ENCODE data around the gene TYMP. TPM values are rescaled to one million over a fixed set of nuclear protein-coding genes. Genes with fewer than 3 reads are reported as not detected.

Gene TYMP
- total RNA-seq, 1 donor from 2014 or later: 13.1 TPM

DNA sequence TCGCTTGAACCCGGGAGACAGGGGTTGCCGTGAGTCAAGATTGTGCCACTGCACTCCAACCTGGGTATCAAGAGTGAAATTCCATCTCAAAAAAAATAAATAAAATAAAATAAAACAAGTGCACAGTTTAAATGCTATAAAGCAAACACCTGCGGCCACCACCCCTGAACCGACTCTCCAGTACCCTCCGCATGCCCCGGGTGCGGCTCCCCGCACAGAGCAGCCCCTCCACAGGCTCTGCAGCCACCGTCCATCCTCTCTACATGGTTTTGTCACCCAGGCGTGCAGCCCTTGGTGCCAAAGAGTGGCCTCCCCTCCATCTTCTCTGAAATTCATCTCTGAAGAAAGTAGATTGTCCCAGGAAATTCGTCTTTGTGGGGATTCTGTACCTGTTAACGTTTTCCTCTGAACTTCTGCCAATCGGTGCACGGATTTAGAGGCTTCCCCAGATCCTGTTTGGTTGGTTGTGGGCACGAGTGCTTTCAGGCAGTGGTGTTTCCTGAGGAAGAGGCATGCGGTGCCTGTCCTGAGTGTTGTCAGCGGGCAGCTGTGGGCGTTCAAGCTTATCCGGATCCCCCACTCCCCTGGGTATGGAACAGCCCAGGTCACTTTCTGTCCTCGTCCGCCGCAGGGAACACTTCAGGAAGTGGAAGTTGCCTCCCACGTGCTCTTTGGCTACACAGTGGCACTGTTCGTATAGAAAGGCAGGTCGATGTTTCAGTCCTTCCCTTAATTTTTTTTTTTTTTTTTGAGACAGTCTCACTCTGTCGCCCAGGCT, 39.1 kb downstream of the TYMP start:
- TF ChIP-seq, protein P1, sequence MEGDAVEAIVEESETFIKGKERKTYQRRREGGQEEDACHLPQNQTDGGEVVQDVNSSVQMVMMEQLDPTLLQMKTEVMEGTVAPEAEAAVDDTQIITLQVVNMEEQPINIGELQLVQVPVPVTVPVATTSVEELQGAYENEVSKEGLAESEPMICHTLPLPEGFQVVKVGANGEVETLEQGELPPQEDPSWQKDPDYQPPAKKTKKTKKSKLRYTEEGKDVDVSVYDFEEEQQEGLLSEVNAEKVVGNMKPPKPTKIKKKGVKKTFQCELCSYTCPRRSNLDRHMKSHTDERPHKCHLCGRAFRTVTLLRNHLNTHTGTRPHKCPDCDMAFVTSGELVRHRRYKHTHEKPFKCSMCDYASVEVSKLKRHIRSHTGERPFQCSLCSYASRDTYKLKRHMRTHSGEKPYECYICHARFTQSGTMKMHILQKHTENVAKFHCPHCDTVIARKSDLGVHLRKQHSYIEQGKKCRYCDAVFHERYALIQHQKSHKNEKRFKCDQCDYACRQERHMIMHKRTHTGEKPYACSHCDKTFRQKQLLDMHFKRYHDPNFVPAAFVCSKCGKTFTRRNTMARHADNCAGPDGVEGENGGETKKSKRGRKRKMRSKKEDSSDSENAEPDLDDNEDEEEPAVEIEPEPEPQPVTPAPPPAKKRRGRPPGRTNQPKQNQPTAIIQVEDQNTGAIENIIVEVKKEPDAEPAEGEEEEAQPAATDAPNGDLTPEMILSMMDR (conservative IDR thresholded peaks at IDR 0.05; ENCODE audit: low read depth, low read length): no peak
- H3K4me3 ChIP-seq (ENCODE audit: low read depth, low read length): no peak overlapping the region
- DNase-seq (ENCODE audit: low read depth): no peak

DNA sequence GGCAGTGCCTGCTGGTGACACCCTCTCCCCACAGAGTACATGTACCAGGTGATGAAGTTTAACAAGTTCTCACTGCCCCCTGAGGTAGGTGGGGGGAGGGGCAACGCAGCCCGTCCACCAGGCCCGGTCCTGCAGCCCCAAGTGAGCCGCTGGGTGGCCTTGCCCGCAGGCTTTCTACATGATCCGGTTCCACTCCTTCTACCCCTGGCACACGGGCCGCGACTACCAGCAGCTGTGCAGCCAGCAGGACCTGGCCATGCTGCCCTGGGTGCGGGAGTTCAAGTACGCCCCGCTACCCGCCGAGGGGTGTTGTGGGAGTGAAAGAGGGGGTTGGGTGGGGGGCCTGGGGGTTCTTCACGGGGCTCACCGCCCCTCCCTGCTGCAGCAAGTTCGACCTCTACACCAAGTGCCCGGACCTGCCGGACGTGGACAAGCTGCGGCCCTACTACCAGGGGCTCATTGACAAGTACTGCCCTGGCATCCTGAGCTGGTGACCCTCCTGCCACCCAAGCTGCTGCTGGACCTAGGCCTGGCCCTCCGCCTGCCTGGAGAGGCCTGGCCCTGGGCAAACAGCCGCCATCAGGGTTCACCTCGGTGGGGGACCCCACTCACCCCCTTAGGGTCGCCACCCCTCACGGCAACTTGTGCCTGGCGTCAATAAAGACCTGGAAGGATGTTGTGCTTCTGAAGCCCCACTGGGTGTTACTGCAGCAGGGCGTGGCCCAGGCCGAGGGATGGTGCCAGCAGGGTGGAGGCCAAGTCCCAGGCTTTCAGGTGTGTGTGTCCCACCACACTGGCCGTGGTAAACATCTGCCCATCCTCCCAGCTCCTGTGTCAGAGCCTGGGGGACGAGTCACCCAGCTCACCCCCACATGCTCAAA, 40.2 kb downstream of the TYMP start:
- no peak overlapping the region for H3K4me3 ChIP-seq (ENCODE audit: low read depth, low read length)
- TF ChIP-seq, protein P1 (conservative IDR thresholded peaks at IDR 0.05; ENCODE audit: low read depth, low read length): no peak
- no peak for DNase-seq (ENCODE audit: low read depth)

DNA sequence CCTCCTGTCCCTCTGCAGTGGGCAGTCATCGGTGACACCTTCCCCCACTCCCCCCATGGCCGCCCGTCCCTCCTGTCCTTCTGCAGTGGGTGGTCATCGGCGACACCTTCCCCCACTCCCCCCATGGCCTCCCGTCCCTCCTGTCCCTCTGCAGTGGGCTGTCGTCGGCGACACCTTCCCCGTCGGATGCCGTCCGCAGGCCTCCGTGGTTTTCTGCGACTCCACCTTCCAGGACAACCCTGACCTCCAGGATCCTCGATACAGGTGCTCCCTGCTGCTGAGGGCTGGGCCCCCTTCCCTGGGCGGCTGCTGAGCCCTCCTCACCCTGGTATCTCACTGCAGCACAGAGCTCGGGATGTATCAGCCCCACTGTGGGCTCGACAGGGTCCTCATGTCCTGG, 40.9 kb downstream of the TYMP start:
- DNase-seq (ENCODE audit: low read depth): no peak

DNA sequence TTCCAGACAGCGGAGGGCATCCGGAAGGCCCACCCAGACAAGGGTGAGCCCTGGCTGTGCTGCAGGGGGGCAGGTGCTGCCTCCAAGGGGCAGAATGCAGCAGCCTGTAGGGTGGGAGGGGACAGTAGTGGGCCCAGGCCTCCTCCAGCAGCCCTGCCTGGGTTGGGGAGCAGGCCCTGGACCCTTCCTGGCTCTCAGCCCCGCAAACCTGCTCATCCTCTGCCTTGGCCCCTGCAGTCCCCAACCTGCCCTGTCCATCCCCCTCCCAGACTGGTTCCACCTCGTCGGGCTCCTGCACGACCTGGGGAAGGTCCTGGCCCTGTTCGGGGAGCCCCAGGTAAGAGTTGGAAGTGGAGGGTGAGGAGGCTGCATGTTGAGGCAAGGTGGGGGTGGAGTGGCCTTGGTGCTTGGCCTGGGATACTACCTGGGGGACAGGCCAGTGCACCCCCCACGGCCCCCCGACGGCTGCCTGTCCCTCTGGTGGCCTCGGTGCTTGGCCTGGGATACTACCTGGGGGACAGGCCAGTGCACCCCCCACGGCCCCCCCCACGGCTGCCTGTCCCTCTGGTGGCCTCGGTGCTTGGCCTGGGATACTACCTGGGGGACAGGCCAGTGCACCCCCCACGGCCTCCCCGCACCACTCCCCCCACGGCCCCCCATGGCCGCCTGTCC, 41.7 kb downstream of the TYMP start:
- no peak for DNase-seq (ENCODE audit: low read depth)
- TF ChIP-seq, protein P1 (conservative IDR thresholded peaks at IDR 0.05; ENCODE audit: low read depth, low read length): no peak
- peak overlapping the region; percentile 58 for H3K4me3 ChIP-seq (ENCODE audit: low read depth, low read length)

More for the DNA sequence above, 40.9 kb downstream of the TYMP start:
- TF ChIP-seq, protein P1 (conservative IDR thresholded peaks at IDR 0.05; ENCODE audit: low read depth, low read length): no peak
- H3K4me3 ChIP-seq (ENCODE audit: low read depth, low read length): no peak overlapping the region

DNA sequence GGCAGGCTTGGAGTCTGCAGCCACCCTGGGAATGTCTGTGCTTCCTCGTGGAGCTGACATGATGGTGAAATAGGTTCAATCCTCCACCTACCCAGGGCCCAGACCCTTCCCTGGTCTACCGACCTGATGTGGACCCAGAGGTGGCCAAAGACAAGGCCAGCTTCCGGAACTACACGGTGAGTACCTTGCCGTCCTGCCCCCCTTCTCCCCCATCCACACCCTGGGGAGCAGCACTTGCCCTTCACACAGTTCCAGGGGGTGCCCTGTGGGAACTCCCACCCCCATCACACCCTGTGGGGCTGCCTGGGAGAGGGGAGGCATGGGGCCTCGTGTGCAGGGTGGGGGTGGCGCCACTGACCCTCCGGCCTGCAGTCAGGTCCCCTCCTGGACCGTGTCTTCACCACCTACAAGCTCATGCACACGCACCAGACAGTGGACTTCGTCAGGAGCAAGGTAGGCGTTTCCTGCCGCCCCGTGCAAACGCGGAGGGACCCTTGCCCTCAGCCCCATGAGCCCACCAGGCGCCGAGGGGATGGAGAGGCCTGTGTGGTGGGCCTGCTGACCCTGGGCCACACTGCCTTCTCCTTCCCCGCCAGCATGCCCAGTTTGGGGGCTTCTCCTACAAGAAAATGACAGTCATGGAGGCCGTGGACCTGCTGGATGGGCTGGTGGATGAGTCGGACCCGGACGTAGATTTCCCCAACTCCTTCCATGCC, 42.4 kb downstream of the TYMP start:
- TF ChIP-seq, protein P1 (conservative IDR thresholded peaks at IDR 0.05; ENCODE audit: low read depth, low read length): no peak
- DNase-seq (ENCODE audit: low read depth): no peak
- H3K4me3 ChIP-seq (ENCODE audit: low read depth, low read length): peak overlapping the region; percentile 58

DNA sequence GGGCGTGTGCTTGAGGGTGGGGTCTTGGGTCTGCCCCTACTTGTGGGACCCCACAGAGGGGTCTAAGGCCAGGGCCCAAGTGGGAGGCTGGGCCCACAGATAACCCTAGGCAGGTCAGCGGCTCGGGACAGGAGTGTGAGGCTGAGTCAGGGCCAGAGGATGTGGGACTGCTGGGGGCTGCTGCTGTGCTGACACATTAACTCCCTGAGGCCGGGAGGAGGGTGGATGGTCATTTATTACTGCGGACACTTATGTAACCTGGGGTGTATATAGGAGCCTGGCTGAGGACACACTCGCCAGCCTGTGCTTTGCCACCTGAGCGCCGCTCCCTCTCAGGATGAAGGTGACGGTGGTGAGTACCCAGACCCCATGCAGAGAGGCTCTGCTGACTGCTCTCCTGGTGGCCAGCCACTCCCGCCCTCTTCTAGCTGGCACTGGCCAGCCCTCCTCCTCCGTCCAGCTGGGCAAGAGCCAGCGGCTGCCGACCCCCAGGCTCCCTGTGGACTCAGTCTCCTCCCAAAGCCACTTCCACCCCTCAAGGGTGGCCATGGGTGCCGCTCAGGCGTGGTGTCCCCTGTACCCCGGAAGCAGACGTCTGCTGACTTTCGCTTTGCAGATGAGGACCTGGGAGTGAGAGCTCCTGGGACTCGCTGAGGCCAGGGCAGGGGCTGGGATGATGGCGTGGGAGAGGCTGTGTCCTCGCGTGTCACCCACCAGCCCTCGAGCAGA, 43.1 kb downstream of the TYMP start, which contains the start of gene MIOX:
MIOX (plus strand) TSS at position 299 of the 729 bp plus-strand sequence; CDS start at position 338, 39 bp downstream.
- no peak for DNase-seq (ENCODE audit: low read depth)
- peak within 1 kb of the TSS; percentile 58 for H3K4me3 ChIP-seq (ENCODE audit: low read depth, low read length)
- TF ChIP-seq, protein P1 (conservative IDR thresholded peaks at IDR 0.05; ENCODE audit: low read depth, low read length): no peak
